Bronchial epithelial cell (primary cell): Measurements from ENCODE around the gene NANP. TPM values are rescaled to one million over a fixed set of nuclear protein-coding genes. Genes with fewer than 3 reads are reported as not detected.

Experiments
- DNase-seq: peaks from one replicate; pipeline ENCODE4 v3.0.0-alpha.2; 2010; ENCODE audit warnings: low read depth
- FAIRE-seq: peaks from 2 replicates; lab custom pipeline; 2011; peaks lifted over from hg19 to GRCh38; lab: Jason Lieb, UNC
- H3K27me3 ChIP-seq: 2 replicates; pipeline ENCODE4 v1.5.1; 2011; ENCODE audit warnings: low read length; ENCODE audit not compliant: control insufficient read depth, insufficient read depth
- H3K36me3 ChIP-seq: 2 replicates; pipeline ENCODE4 v1.5.1; 2011; ENCODE audit warnings: low read length; ENCODE audit not compliant: control insufficient read depth, insufficient read depth
- H3K4me3 ChIP-seq: 2 replicates; pipeline ENCODE4 v1.5.1; 2011; ENCODE audit warnings: mild to moderate bottlenecking, low read depth, low read length, control low read depth
- total RNA-seq: library from RNA; depleted of rRNA; stranded (reverse); fragments of >200 nt; gene quantifications from 2 replicates; pipeline ENCODE4 v1.2.1, GENCODE V29; 2014
- TF ChIP-seq, protein P1 (sequence below): IDR thresholded peaks from 2 replicates; pipeline ENCODE4 v1.5.1; 2011; ENCODE audit warnings: mild to moderate bottlenecking, moderate library complexity, low read length, control low read depth, inconsistent platforms; ENCODE audit not compliant: insufficient read depth, severe bottlenecking

NANP gene
- total RNA-seq, 1 donor from 2014 or later, result 3.4 TPM

DNA sequence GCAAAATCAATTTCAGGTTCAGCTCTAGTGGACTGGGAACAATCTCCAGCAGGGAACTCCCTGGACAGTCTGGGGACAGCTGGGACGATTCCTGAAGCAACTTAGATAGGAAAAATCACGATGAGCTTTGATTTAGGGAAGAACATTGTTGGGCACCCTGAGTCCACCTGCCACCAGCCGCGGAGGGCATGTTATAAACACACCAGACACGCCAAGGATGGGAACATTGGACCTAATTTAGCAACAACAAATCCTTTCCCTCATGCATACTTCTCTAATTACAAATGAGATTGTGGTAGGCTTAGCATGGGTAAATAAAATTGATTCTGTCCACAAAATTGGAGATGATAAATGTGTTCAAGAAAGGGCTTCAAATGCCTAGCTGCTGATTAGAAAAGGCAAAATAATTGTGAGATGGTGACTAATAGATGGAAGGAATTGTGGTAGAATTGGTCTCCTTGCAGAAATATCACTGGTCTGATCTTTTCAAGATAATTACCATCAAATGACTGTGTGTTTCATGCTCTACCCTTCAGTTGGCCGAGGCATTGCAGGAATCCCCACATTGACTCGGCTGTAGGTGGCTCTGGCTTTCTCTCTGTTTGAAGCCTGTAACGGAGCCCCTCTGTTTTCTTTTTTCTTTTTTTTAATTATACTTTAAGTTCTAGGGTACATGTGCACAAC, 6.1 kb upstream of the NANP start:
- no peak for DNase-seq
- Histone ChIP-seq H3K36me3 (no peaks in the 10 kb centered on the region), H3K4me3 (no peak overlapping the region), H3K27me3 (no peaks in the 10 kb centered on the region)
- FAIRE-seq, result no peak
- TF ChIP-seq, protein P1, sequence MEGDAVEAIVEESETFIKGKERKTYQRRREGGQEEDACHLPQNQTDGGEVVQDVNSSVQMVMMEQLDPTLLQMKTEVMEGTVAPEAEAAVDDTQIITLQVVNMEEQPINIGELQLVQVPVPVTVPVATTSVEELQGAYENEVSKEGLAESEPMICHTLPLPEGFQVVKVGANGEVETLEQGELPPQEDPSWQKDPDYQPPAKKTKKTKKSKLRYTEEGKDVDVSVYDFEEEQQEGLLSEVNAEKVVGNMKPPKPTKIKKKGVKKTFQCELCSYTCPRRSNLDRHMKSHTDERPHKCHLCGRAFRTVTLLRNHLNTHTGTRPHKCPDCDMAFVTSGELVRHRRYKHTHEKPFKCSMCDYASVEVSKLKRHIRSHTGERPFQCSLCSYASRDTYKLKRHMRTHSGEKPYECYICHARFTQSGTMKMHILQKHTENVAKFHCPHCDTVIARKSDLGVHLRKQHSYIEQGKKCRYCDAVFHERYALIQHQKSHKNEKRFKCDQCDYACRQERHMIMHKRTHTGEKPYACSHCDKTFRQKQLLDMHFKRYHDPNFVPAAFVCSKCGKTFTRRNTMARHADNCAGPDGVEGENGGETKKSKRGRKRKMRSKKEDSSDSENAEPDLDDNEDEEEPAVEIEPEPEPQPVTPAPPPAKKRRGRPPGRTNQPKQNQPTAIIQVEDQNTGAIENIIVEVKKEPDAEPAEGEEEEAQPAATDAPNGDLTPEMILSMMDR, result no peak

DNA sequence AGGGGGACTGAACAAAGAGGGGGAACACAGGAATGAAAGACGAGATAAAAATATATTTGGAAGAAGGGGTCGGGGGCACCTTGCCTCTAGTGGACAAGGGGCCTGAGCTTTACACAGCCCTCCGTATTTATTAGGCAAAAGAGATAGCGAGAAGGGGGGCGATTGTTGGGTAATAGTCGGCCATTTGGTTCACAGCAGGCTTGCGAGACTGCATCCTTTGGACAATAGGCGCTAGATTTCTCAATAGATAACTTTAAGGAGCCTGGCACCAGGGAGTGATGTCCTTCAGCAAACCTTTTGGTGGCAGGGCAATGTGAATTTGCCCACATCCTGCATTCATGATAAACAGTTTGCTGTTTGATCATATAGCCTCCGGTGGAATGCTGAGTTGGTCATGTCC, 3.0 kb upstream of the NANP start:
- no peaks in the 10 kb centered on the region for H3K36me3 ChIP-seq
- no peaks in the 10 kb centered on the region for H3K27me3 ChIP-seq
- DNase-seq, result no peak
- FAIRE-seq, result no peak
- H3K4me3 ChIP-seq, result no peak overlapping the region
- TF ChIP-seq, protein P1, result no peak

DNA sequence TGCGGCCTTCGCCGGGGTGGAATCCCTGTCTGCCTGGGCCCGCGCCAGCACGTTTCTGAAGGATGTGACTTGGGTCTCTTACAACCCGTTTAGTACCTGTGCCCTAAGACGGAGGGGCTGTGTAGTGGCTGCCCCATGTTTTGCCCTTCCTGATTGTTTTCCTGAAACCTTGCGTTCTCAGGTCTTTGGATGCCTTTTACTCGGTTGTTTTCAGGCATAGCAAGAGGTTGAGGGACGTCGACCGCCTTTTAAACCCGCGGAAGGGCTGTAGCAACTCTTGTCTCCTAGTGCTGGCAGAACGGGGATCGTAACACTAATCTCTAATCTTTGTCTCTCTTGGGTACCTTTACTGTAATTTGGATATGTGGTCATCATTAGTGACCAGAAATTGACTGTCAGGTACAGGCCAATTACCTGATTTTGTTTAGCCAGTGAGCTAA, 706 bp upstream of the NANP start:
- no peak for FAIRE-seq
- TF ChIP-seq, protein P1, result no peak
- DNase-seq, result no peak
- no peaks in the 10 kb centered on the region for H3K27me3 ChIP-seq
- H3K4me3 ChIP-seq, result peak overlapping the region; percentile 75
- H3K36me3 ChIP-seq, result no peaks in the 10 kb centered on the region

DNA sequence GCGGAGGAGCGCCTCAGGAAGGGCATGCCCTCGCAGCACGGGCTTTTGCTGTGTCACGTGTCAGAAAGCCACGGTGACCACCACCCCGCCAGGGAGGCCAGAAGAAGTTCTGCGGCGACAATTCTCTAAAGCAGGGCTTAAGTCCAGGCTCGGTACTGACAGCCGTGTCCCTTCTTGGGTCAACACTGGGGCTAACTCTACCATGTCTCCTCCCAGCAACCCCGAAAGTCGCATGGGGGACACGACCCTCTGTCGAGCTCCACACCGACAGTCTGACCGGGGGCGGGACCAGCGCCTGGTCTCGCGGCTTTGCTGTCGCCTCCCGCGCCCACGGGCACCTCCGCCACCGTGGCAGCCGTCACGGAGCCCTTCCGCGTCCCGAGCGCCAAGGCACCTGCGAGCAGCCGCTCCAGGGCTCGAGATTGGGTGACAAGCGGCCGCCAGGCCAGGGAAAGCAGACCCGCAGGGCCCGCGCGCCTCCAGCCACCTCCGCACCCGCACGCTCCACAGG, 534 bp downstream of the NANP start:
- peak overlapping the region; percentile 75 for H3K4me3 ChIP-seq
- TF ChIP-seq, protein P1, result no peak
- H3K36me3 ChIP-seq, result no peaks in the 10 kb centered on the region
- H3K27me3 ChIP-seq, result no peaks in the 10 kb centered on the region
- no peak for DNase-seq
- FAIRE-seq, result no peak

DNA sequence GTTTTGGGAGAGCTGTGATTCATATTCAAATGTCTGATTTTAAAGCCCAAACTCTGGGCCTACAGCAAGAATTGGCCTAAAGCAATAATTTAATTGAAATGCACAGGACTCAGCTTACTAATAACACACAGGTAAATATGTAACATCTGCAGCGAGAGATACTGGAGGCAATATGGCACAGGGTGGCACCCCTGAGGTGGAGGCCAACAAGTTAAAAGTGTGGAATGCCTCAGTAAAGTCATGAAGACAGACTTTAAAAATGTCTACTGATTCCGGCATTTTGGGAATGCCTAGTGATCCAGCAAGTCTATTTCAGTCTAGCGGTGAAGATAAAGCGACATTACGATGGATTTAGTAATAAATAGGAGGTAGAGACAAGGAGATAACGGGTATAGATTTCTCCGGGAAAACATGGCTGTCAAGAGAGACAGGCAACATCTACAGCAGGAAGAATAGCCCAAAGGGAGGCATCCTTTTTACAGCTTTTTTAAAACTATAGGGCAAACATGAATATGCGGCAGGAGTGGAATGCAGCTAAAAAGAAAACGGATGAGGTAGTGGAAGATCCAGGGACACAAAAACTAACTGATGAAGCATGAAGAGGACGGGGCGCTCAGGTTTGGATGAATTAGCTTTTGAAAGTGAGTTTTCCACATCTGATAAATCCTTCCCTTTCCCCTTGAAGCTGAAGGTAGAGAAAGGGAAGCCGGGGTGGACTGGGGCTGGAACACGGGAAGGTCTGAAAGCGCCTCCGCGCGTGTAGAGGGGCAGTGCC, 1.2 kb downstream of the NANP start:
- peak overlapping the region; percentile 75 for H3K4me3 ChIP-seq
- H3K27me3 ChIP-seq, result no peaks in the 10 kb centered on the region
- FAIRE-seq (no peak), DNase-seq (no peak)
- TF ChIP-seq, protein P1, result no peak
- no peaks in the 10 kb centered on the region for H3K36me3 ChIP-seq
